ENCODE measurements around the gene EPHX1.

DNA sequence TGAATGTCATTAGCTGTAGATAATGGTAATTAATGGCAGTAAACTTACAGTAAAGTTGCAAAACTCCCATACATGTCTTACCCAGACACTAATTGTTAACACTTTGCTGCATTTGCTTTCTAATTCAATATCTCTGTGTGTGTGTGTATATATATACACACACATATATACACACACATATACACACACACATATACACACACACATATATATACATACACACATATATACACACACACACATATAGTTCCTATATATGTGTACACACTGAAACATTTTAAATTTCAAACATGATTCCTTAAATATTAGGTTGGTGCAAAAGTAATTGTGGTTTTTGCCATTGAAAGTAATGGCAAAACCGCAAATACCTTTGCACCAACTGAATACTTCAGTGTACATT lies 3.7 kb upstream of the EPHX1 start:
- TF ChIP-seq, protein P1, sequence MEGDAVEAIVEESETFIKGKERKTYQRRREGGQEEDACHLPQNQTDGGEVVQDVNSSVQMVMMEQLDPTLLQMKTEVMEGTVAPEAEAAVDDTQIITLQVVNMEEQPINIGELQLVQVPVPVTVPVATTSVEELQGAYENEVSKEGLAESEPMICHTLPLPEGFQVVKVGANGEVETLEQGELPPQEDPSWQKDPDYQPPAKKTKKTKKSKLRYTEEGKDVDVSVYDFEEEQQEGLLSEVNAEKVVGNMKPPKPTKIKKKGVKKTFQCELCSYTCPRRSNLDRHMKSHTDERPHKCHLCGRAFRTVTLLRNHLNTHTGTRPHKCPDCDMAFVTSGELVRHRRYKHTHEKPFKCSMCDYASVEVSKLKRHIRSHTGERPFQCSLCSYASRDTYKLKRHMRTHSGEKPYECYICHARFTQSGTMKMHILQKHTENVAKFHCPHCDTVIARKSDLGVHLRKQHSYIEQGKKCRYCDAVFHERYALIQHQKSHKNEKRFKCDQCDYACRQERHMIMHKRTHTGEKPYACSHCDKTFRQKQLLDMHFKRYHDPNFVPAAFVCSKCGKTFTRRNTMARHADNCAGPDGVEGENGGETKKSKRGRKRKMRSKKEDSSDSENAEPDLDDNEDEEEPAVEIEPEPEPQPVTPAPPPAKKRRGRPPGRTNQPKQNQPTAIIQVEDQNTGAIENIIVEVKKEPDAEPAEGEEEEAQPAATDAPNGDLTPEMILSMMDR (IDR thresholded peaks at IDR 0.05): no peak
- no peak for TF ChIP-seq EP300 (IDR thresholded peaks at IDR 0.05; ENCODE audit: low read depth)

Data from transverse colon (tissue), 3 donors.